B cell (primary cell): ENCODE measurements around the gene ZNF331.

Experiments
- CTCF ChIP-seq: fragments of 200-600 bp; IDR thresholded peaks from one replicate; pipeline ENCODE4 v1.8.0; 2022; ENCODE audit warnings: antibody characterized with exemption, mild to moderate bottlenecking
- EZH2 ChIP-seq: IDR thresholded peaks from 2 replicates; pipeline ENCODE4 v1.6.1; 2012; ENCODE audit warnings: borderline replicate concordance, low read depth, mild to moderate bottlenecking, moderate library complexity, low read length; ENCODE audit not compliant: insufficient read depth, poor library complexity, severe bottlenecking

- peak; percentile 74 for TF ChIP-seq CTCF
- no peak for TF ChIP-seq EZH2
Observed at GRCh38 chr19:53511933-53512374, 26.0 kb upstream of the ZNF331 start.
